A549 (cell line): Measurements from ENCODE around the gene EFHC1. TPM values are rescaled to one million over a fixed set of nuclear protein-coding genes. Genes with fewer than 3 reads are reported as not detected.

Source experiments
- ATAC-seq, 2 experiments: fragments of 200-7000 bp in 1 of 2; fragments of >200 bp in 1 of 2; cut with Nextera tagmentation in 1 of 2; cut with Tn5 transposase in 1 of 2; 3 replicates each; pipeline versions ENCODE4 v1.8.0 to v1.9.1; 2018 to 2020; ENCODE audit warnings: mild to moderate bottlenecking in 1 of 2, moderate library complexity in 1 of 2
- CTCF ChIA-PET: fragments of 300-600 bp; sonication (Branson Sonifier 250); formaldehyde crosslinking; extraction: SDS; loops from one replicate; lab custom pipeline; 2021; ENCODE audit warnings: antibody characterized with exemption, inconsistent platforms; lab: Yijun Ruan, JAX
- POLR2A ChIA-PET: fragments of 350-600 bp; formaldehyde crosslinking; extraction: SDS; loops from one replicate; lab custom pipeline; 2021; ENCODE audit warnings: antibody characterized with exemption, inconsistent platforms; lab: Yijun Ruan, JAX
- DNase-seq, 2 experiments: peaks; one replicate each; pipeline versions ENCODE4 v3.0.0 to v3.0.0-alpha.2; 2011 to 2016; ENCODE audit warnings: low read depth in 1 of 2, low spot score in 1 of 2
- FAIRE-seq: peaks from 2 replicates; lab custom pipeline; 2011; peaks lifted over from hg19 to GRCh38; lab: Jason Lieb, UNC
- H3K27ac ChIP-seq, 2 experiments: fragments of >200 bp; sonication (Bioruptor Twin); formaldehyde crosslinking; 3 replicates each; pipeline ENCODE4 v1.5.1; 2016 to 2017
- H3K4me1 ChIP-seq: fragments of >200 bp; sonication (Bioruptor Twin); formaldehyde crosslinking; 3 replicates; pipeline ENCODE4 v1.6.1; 2016
- H3K4me2 ChIP-seq: fragments of >200 bp; sonication (Bioruptor Twin); formaldehyde crosslinking; 3 replicates; pipeline ENCODE4 v1.6.1; 2016
- H3K4me3 ChIP-seq: fragments of >200 bp; sonication (Bioruptor Twin); formaldehyde crosslinking; 3 replicates; pipeline ENCODE4 v1.5.1; 2016
- H3K9me3 ChIP-seq: fragments of >200 bp; sonication (Bioruptor Twin); formaldehyde crosslinking; 3 replicates; pipeline ENCODE4 v1.6.1; 2016
- CBX2 ChIP-seq: fragments of 200-600 bp; sonication (generic); IDR thresholded peaks from 2 replicates; pipeline ENCODE4 v1.6.1; 2016; ENCODE audit warnings: low read depth, mild to moderate bottlenecking, borderline replicate concordance
- CTCF ChIP-seq: fragments of >200 bp; sonication (Bioruptor Twin); formaldehyde crosslinking; IDR thresholded peaks from 3 replicates; pipeline ENCODE4 v1.5.1; 2016
- E2F6 ChIP-seq: IDR thresholded peaks from 2 replicates; pipeline ENCODE4 v1.6.1; 2012; ENCODE audit warnings: low read depth, borderline replicate concordance
- EHF ChIP-seq: fragments of 250-450 bp; sonication (Bioruptor Pico); IDR thresholded peaks from 2 replicates; pipeline ENCODE4 v1.5.0; 2020; ENCODE audit warnings: mild to moderate bottlenecking
- ELK1 ChIP-seq: fragments of 150-350 bp; IDR thresholded peaks from 2 replicates; pipeline ENCODE4 v1.6.1; 2014; ENCODE audit warnings: low read depth, mild to moderate bottlenecking, low read length
- ESRRA ChIP-seq: fragments of 150-350 bp; IDR thresholded peaks from 2 replicates; pipeline ENCODE4 v1.6.1; 2014; ENCODE audit warnings: mild to moderate bottlenecking, low read length, borderline replicate concordance
- FOSL2 ChIP-seq, 2 experiments: fragments of 450-650 bp in 1 of 2; fragments of >200 bp in 1 of 2; sonication (Bioruptor Twin) in 1 of 2; formaldehyde crosslinking; IDR thresholded peaks; 2 replicates each; pipeline versions ENCODE4 v1.5.0 to v1.6.1; 2016 to 2020; ENCODE audit warnings: mild to moderate bottlenecking in 1 of 2, moderate library complexity in 1 of 2
- FOXS1 ChIP-seq: fragments of 250-450 bp; sonication (Bioruptor Pico); IDR thresholded peaks from 2 replicates; pipeline ENCODE4 v1.5.0; 2020; ENCODE audit warnings: mild to moderate bottlenecking, moderate library complexity
- GATA3 ChIP-seq: IDR thresholded peaks from 2 replicates; pipeline ENCODE4 v1.6.1; 2012; ENCODE audit warnings: borderline replicate concordance
- HDAC2 ChIP-seq: fragments of 200-600 bp; sonication (generic); IDR thresholded peaks from 2 replicates; pipeline ENCODE4 v1.6.1; 2016
- HOXB5 ChIP-seq: fragments of 250-450 bp; sonication (Bioruptor Pico); IDR thresholded peaks from 2 replicates; pipeline ENCODE4 v1.5.0; 2020; ENCODE audit warnings: mild to moderate bottlenecking, moderate library complexity
- JUN ChIP-seq, 2 experiments: fragments of >200 bp; sonication (Bioruptor Twin); formaldehyde crosslinking; IDR thresholded peaks; 2 replicates in 1 of 2; 3 replicates in 1 of 2; pipeline ENCODE4 v1.6.1; 2016 to 2017
- MAFK ChIP-seq: fragments of 450-650 bp; IDR thresholded peaks from 2 replicates; pipeline ENCODE4 v1.6.1; 2014; ENCODE audit not compliant: partially characterized antibody
- MAX ChIP-seq: IDR thresholded peaks from 2 replicates; pipeline ENCODE4 v1.6.1; 2012
- MYC ChIP-seq: IDR thresholded peaks from 2 replicates; pipeline ENCODE4 v1.6.1; 2012; ENCODE audit warnings: mild to moderate bottlenecking, inconsistent platforms, low read length, improper control_type of control experiment, borderline replicate concordance
- NPAS2 ChIP-seq: fragments of 250-450 bp; sonication (Bioruptor Pico); IDR thresholded peaks from 2 replicates; pipeline ENCODE4 v1.8.0; 2022; ENCODE audit warnings: mild to moderate bottlenecking, moderate library complexity, borderline replicate concordance
- NR3C1 ChIP-seq: fragments of >200 bp; sonication (Bioruptor Twin); formaldehyde crosslinking; IDR thresholded peaks from 3 replicates; pipeline ENCODE4 v1.6.1; 2017
- POLR2AphosphoS2 ChIP-seq: conservative IDR thresholded peaks from 2 replicates; pipeline ENCODE4 v1.6.1; 2012; ENCODE audit warnings: low read length, improper control_type of control experiment, inconsistent platforms
- RFX5 ChIP-seq: fragments of 450-650 bp; IDR thresholded peaks from 2 replicates; pipeline ENCODE4 v1.7.1; 2014; ENCODE audit warnings: antibody characterized with exemption, mild to moderate bottlenecking, moderate library complexity
- SREBF2 ChIP-seq: fragments of 450-650 bp; IDR thresholded peaks from 2 replicates; pipeline ENCODE4 v1.6.1; 2014; ENCODE audit warnings: mild to moderate bottlenecking, moderate library complexity
- WGBS: methylation state at CpG from one replicate; pipeline ENCODE4 v1.1.6; 2017; ENCODE audit errors: missing lambda C conversion rate; 5-methylcytosine and 5-hydroxymethylcytosine counted together
- polyA plus RNA-seq, 4 experiments: library from polyadenylated mRNA; depleted of rRNA in 3 of 4; stranded (reverse); fragments of >200 nt; fragmentation: RNase III in 1 of 4; extraction: RNeasy Plus Mini Kit Qiagen cat#74134 plus additional on column Dnase treatment in 1 of 4; gene quantifications; 2 replicates in 3 of 4; 3 replicates in 1 of 4; pipeline ENCODE4 v1.2.3, GENCODE V29; 2011 to 2017

EFHC1 gene
- polyA plus RNA-seq, 2 of the 4 experiments (the other 2 are of a cell fraction): 14.0 to 46.7 TPM

- DNase-seq (peak; percentile 18 to 43), ATAC-seq (peak; percentile 78 to 84; a peak in 5 of 6 replicates), FAIRE-seq (no peak)
- POLR2A ChIA-PET: interaction anchor here (1.0 kb wide), 1 partner anchor 64 kb away, joined by 3 read pairs; no protein-coding TSS in a partner anchor
- WGBS: 29% methylated on average over 3 of the region's 4 CpGs
- H3K4me2 ChIP-seq: peak overlapping the region; percentile 52
- H3K4me1 ChIP-seq: peaks cover 72% of the 10 kb centered on the region
- no peak overlapping the region for H3K4me3 ChIP-seq
- CTCF ChIA-PET: interaction anchor here (1.4 kb wide), 1 partner anchor 78 kb away, joined by 3 read pairs; no protein-coding TSS in a partner anchor
- TF ChIP-seq MYC (no peak), FOSL2 (IDR thresholded peaks at IDR 0.05) (0 out of 2 replicates have a peak, but pooled peaks have one; percentile 13), FOSL2 (CRISPR knock-in tag; IDR thresholded peaks at IDR 0.05) (peak; percentile 42), MAX (no peak), ESRRA (no peak)
- H3K9me3 ChIP-seq: no peaks in the 10 kb centered on the region
- H3K27ac ChIP-seq: peak overlapping the region; percentile 94 to 96
Measured at GRCh38 chr6:52512199-52512598, 92.1 kb downstream of the EFHC1 start.

- CTCF ChIA-PET: interaction anchor here (1.0 kb wide), 1 partner anchor 63 kb away, joined by 3 read pairs; the partner anchor contains the start of gene TRAM2
- POLR2A ChIA-PET: interaction anchor here (1.0 kb wide), 1 partner anchor 63 kb away, joined by 3 read pairs; no protein-coding TSS in a partner anchor
Measured at GRCh38 chr6:52513464-52513863, 93.3 kb downstream of the EFHC1 start.

GRCh38 chr6:52513896-52514295 is 93.8 kb downstream of the EFHC1 start:
- no peak for TF ChIP-seq NPAS2 (CRISPR knock-in tag)
- TF ChIP-seq NR3C1: no peak
- no peak for TF ChIP-seq JUN (IDR thresholded peaks at IDR 0.05)
- TF ChIP-seq CTCF: no peak
- no peak for TF ChIP-seq FOSL2 (IDR thresholded peaks at IDR 0.05)
- no peak for TF ChIP-seq FOSL2 (CRISPR knock-in tag; IDR thresholded peaks at IDR 0.05)
- TF ChIP-seq RFX5: no peak
- TF ChIP-seq E2F6: no peak
- TF ChIP-seq MAFK: no peak
- TF ChIP-seq HOXB5 (CRISPR knock-in tag): no peak
- no peak for TF ChIP-seq SREBF2
- no peak for TF ChIP-seq ELK1
- no peak for TF ChIP-seq HDAC2
- no peak for TF ChIP-seq EHF (CRISPR knock-in tag)
- TF ChIP-seq GATA3: no peak
- TF ChIP-seq POLR2AphosphoS2: no peak
- no peak for TF ChIP-seq CBX2
- H3K27ac ChIP-seq: peak overlapping the region; percentile 94 to 96
- POLR2A ChIA-PET: interaction anchor here (1.2 kb wide), 1 partner anchor 10 kb away, joined by 4 read pairs; no protein-coding TSS in a partner anchor

More at GRCh38 chr6:52513464-52513863, 93.3 kb downstream of the EFHC1 start:
- peak overlapping the region; percentile 83; the same call in 1 of the 3 replicates for H3K4me2 ChIP-seq
- 90% methylated on average over 2 of the region's 2 CpGs for WGBS
- DNase-seq (no peak), FAIRE-seq (no peak), ATAC-seq (no peak)
- no peak overlapping the region for H3K4me3 ChIP-seq
- H3K9me3 ChIP-seq: no peaks in the 10 kb centered on the region
- H3K4me1 ChIP-seq: peaks cover 70% of the 10 kb centered on the region
- H3K27ac ChIP-seq: peak overlapping the region; percentile 94 to 96
- no peak for TF ChIP-seq FOXS1

More at GRCh38 chr6:52513896-52514295, 93.8 kb downstream of the EFHC1 start:
- no peak overlapping the region for H3K4me3 ChIP-seq
- FAIRE-seq (no peak), DNase-seq (no peak), ATAC-seq (no peak)
- peak overlapping the region; percentile 83; the same call in 2 of the 3 replicates for H3K4me2 ChIP-seq
- H3K9me3 ChIP-seq: no peaks in the 10 kb centered on the region
- CTCF ChIA-PET: interaction anchor here (0.7 to 1.0 kb wide), 2 partner anchors 10 to 63 kb away, joined by 3 read pairs; partner anchors contain the start of gene TRAM2
- peaks cover 75% of the 10 kb centered on the region for H3K4me1 ChIP-seq
- WGBS: 85% methylated on average over 4 of the region's 4 CpGs
